Large intestine (tissue), 12 donors: ENCODE data around the gene LGALSL. TPM values are rescaled to one million over a fixed set of nuclear protein-coding genes. Genes with fewer than 3 reads are reported as not detected.

ENCODE experiments used
- DNase-seq, 2 donors: peaks; one replicate each; pipeline versions ENCODE4 v3.0.0 to v3.0.0-alpha.2; 2013
- H3K27ac ChIP-seq: one replicate; pipeline ENCODE4 v1.5.1; 2013; ENCODE audit warnings: low read length
- H3K27me3 ChIP-seq: 2 replicates; pipeline ENCODE4 v1.6.1; 2013; ENCODE audit warnings: low read length; ENCODE audit not compliant: control insufficient read depth, insufficient read depth
- H3K36me3 ChIP-seq: 2 replicates; pipeline ENCODE4 v1.6.1; 2013; ENCODE audit warnings: low read length; ENCODE audit not compliant: control insufficient read depth, insufficient read depth
- H3K4me1 ChIP-seq: one replicate; pipeline ENCODE4 v1.6.1; 2013; ENCODE audit warnings: low read length; ENCODE audit not compliant: control insufficient read depth, insufficient read depth
- H3K4me3 ChIP-seq: one replicate; pipeline ENCODE4 v1.5.1; 2013; ENCODE audit warnings: low read length
- H3K9me3 ChIP-seq: one replicate; pipeline ENCODE4 v1.6.1; 2013; ENCODE audit warnings: mild to moderate bottlenecking, low read depth, low read length, moderate library complexity; ENCODE audit not compliant: control insufficient read depth
- WGBS: methylation state at CpG from one replicate; pipeline ENCODE4 v1.1.5; 2013; ENCODE audit warnings: low lambda C conversion rate; ENCODE audit not compliant: insufficient coverage; 5-methylcytosine and 5-hydroxymethylcytosine counted together
- long read RNA-seq, 11 donors: transcript quantifications; one replicate each; lab custom pipeline, GENCODE V29; 2026
- polyA plus RNA-seq: library from polyadenylated mRNA; unstranded; fragments of 120-200 nt; gene quantifications from one replicate; pipeline ENCODE4 v1.2.1, GENCODE V29; 2013

LGALSL gene
- polyA plus RNA-seq = 20.8 TPM
- long read RNA-seq, donor 1, partial matches to known transcripts = 0 of 4 reads
- long read RNA-seq, donor 1, other reads (novel, unspliced or antisense) = 0 of 4 reads
- long read RNA-seq, donor 2, transcript LGALSL-201 (5 exons, 3,926 nt) = major isoform, 5 of 5 reads
- long read RNA-seq, donor 2, partial matches to known transcripts = 0 of 5 reads
- long read RNA-seq, donor 2, other reads (novel, unspliced or antisense) = 0 of 5 reads
- long read RNA-seq, donor 3 = 0 reads
- long read RNA-seq, donor 4, partial matches to known transcripts = 0 of 2 reads
- long read RNA-seq, donor 4, other reads (novel, unspliced or antisense) = 0 of 2 reads
- long read RNA-seq, donor 5, partial matches to known transcripts = 0 of 4 reads
- long read RNA-seq, donor 5, other reads (novel, unspliced or antisense) = 0 of 4 reads
- long read RNA-seq, donor 6, transcript LGALSL-201 (5 exons, 3,926 nt) = major isoform, 8 of 8 reads
- long read RNA-seq, donor 6, partial matches to known transcripts = 0 of 8 reads
- long read RNA-seq, donor 6, other reads (novel, unspliced or antisense) = 0 of 8 reads
- long read RNA-seq, donor 7, partial matches to known transcripts = 8 of 9 reads
- long read RNA-seq, donor 7, other reads (novel, unspliced or antisense) = 0 of 9 reads
- long read RNA-seq, donor 8, transcript LGALSL-201 (5 exons, 3,926 nt) = major isoform, 18 of 24 reads
- long read RNA-seq, donor 8, partial matches to known transcripts = 6 of 24 reads
- long read RNA-seq, donor 8, other reads (novel, unspliced or antisense) = 0 of 24 reads
- long read RNA-seq, donor 9, partial matches to known transcripts = 0 of 1 reads
- long read RNA-seq, donor 9, other reads (novel, unspliced or antisense) = 0 of 1 reads
- long read RNA-seq, donor 10, transcript LGALSL-201 (5 exons, 3,926 nt) = major isoform, 18 of 18 reads
- long read RNA-seq, donor 10, partial matches to known transcripts = 0 of 18 reads
- long read RNA-seq, donor 10, other reads (novel, unspliced or antisense) = 0 of 18 reads
- long read RNA-seq, donor 11, transcript LGALSL-201 (5 exons, 3,926 nt) = major isoform, 9 of 9 reads
- long read RNA-seq, donor 11, partial matches to known transcripts = 0 of 9 reads
- long read RNA-seq, donor 11, other reads (novel, unspliced or antisense) = 0 of 9 reads

GRCh38 chr2:64453770-64454385 lies at the start of gene LGALSL:
Gene LGALSL, plus strand, starts transcription at chr2:64454162. Its CDS starts 384 bp downstream, at chr2:64454546.
- H3K27ac ChIP-seq = peak within 1 kb of the TSS; percentile 98
- H3K4me1 ChIP-seq = peaks cover 19% of the 10 kb centered on the region
- no CpG with 5 or more reads among the region's 52 CpGs for WGBS
- H3K9me3 ChIP-seq = no peaks in the 10 kb centered on the region
- H3K4me3 ChIP-seq = peak within 1 kb of the TSS; percentile 68
- peaks cover 18% of the 10 kb centered on the region for H3K36me3 ChIP-seq
- H3K27me3 ChIP-seq = no peaks in the 10 kb centered on the region
- DNase-seq = peak; percentile 75 to 87

GRCh38 chr2:64404743-64405142 lies 49.2 kb upstream of the LGALSL start:
- H3K4me1 ChIP-seq = peaks cover 59% of the 10 kb centered on the region
- no peaks in the 10 kb centered on the region for H3K9me3 ChIP-seq
- no peaks in the 10 kb centered on the region for H3K27me3 ChIP-seq
- peak; percentile 72 to 89 for DNase-seq
- peak overlapping the region; percentile 94 for H3K27ac ChIP-seq
- H3K4me3 ChIP-seq = no peak overlapping the region
- no peaks in the 10 kb centered on the region for H3K36me3 ChIP-seq
- whole genome bisulfite sequencing = no CpG with 5 or more reads among the region's 9 CpGs

GRCh38 chr2:64405581-64406406 lies 48.2 kb upstream of the LGALSL start:
- no peaks in the 10 kb centered on the region for H3K9me3 ChIP-seq
- peak overlapping the region; percentile 17 for H3K4me3 ChIP-seq
- peaks cover 55% of the 10 kb centered on the region for H3K4me1 ChIP-seq
- peak overlapping the region; percentile 94 for H3K27ac ChIP-seq
- no peaks in the 10 kb centered on the region for H3K36me3 ChIP-seq
- H3K27me3 ChIP-seq = no peaks in the 10 kb centered on the region
- DNase-seq = peak; percentile 71 to 91
- 62% methylated on average over 4 of the region's 11 CpGs for WGBS

- peak; percentile 97 to 98 for DNase-seq
- Histone ChIP-seq H3K4me1 (peaks cover 49% of the 10 kb centered on the region), H3K9me3 (no peaks in the 10 kb centered on the region), H3K4me3 (peak overlapping the region; percentile 17), H3K27me3 (no peaks in the 10 kb centered on the region), H3K27ac (peak overlapping the region; percentile 94), H3K36me3 (no peaks in the 10 kb centered on the region)
- WGBS = 17% methylated on average over 1 of the region's 2 CpGs
Measured at GRCh38 chr2:64406407-64406774, 47.6 kb upstream of the LGALSL start.

- no CpG with 5 or more reads among the region's 3 CpGs for WGBS
- H3K4me1 ChIP-seq = peaks cover 37% of the 10 kb centered on the region
- no peak for DNase-seq
Measured at GRCh38 chr2:64408031-64408430, 45.9 kb upstream of the LGALSL start.

GRCh38 chr2:64410671-64411070 lies 43.3 kb upstream of the LGALSL start:
- H3K27ac ChIP-seq = no peak overlapping the region
- DNase-seq = peak in 1 of 2 donors; percentile 38
- peaks cover 16% of the 10 kb centered on the region for H3K4me1 ChIP-seq
- H3K9me3 ChIP-seq = no peaks in the 10 kb centered on the region
- no peaks in the 10 kb centered on the region for H3K36me3 ChIP-seq
- no peak overlapping the region for H3K4me3 ChIP-seq
- H3K27me3 ChIP-seq = no peaks in the 10 kb centered on the region
- WGBS = no CpG with 5 or more reads among the region's 1 CpG

More at GRCh38 chr2:64408031-64408430, 45.9 kb upstream of the LGALSL start:
- Histone ChIP-seq H3K4me3 (no peak overlapping the region), H3K27ac (no peak overlapping the region), H3K36me3 (no peaks in the 10 kb centered on the region), H3K27me3 (no peaks in the 10 kb centered on the region), H3K9me3 (no peaks in the 10 kb centered on the region)

- Histone ChIP-seq H3K27me3 (no peaks in the 10 kb centered on the region), H3K9me3 (no peaks in the 10 kb centered on the region), H3K36me3 (no peaks in the 10 kb centered on the region), H3K27ac (no peak overlapping the region), H3K4me1 (peaks cover 5% of the 10 kb centered on the region), H3K4me3 (no peak overlapping the region)
- DNase-seq = peak in 1 of 2 donors; percentile 43
- WGBS = no CpG with 5 or more reads among the region's 4 CpGs
Measured at GRCh38 chr2:64412671-64413070, 41.3 kb upstream of the LGALSL start.

- DNase-seq = peak in 1 of 2 donors; percentile 46
- Histone ChIP-seq H3K27ac (peak overlapping the region; percentile 31), H3K4me3 (no peak overlapping the region), H3K36me3 (no peaks in the 10 kb centered on the region), H3K4me1 (peaks cover 5% of the 10 kb centered on the region), H3K27me3 (no peaks in the 10 kb centered on the region), H3K9me3 (no peaks in the 10 kb centered on the region)
- WGBS = no CpG with 5 or more reads among the region's 7 CpGs
Measured at GRCh38 chr2:64414736-64415435, 39.1 kb upstream of the LGALSL start.

- H3K4me1 ChIP-seq = peaks cover 15% of the 10 kb centered on the region
- no peaks in the 10 kb centered on the region for H3K36me3 ChIP-seq
- no peaks in the 10 kb centered on the region for H3K27me3 ChIP-seq
- no CpG with 5 or more reads among the region's 3 CpGs for WGBS
- no peak for DNase-seq
- H3K9me3 ChIP-seq = no peaks in the 10 kb centered on the region
- no peak overlapping the region for H3K27ac ChIP-seq
- H3K4me3 ChIP-seq = no peak overlapping the region
Measured at GRCh38 chr2:64417624-64418023, 36.3 kb upstream of the LGALSL start.
